Measurements from ENCODE around the gene TOX2. TPM values are rescaled to one million over a fixed set of nuclear protein-coding genes. Genes with fewer than 3 reads are reported as not detected.
"Not testable (repeated sequence)": the region's sequence is repeated elsewhere in the genome, so short reads cannot be mapped to it uniquely, and the experiment has no call there.

Gene TOX2
- polyA plus RNA-seq, 3 donors from 2014 or later, result 2.4 to 5.0 (median 2.9) TPM

DNA sequence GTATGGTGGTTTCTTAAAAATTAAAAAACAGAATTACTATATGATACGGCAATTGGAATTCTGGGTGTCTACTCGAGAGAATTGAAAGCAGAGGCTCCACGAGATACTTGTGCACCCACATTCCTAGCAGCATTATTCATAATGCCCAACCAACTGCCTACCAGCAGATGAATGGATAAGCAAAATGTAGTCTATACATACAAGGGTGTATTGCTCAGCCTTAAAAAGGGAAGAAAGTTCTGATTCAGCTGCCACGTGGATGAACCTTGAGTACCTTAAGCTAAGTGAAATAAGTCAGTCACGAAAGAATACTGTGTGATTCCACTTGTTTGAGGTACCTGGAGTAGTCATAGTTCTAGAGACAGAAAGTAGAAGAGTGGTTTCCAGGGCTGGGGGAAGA lies 130.1 kb downstream of the TOX2 start:
- not testable (repeated sequence) for H3K4me1 Mint-ChIP-seq, H3K4me3 Mint-ChIP-seq, H3K36me3 Mint-ChIP-seq, DNase-seq, H3K27ac Mint-ChIP-seq, H3K9me3 Mint-ChIP-seq
- H3K27me3 Mint-ChIP-seq (ENCODE audit: low read depth in 3 of 3), result peaks cover 5 to 10% (median 7%) of the 10 kb centered on the region in 3 donors

DNA sequence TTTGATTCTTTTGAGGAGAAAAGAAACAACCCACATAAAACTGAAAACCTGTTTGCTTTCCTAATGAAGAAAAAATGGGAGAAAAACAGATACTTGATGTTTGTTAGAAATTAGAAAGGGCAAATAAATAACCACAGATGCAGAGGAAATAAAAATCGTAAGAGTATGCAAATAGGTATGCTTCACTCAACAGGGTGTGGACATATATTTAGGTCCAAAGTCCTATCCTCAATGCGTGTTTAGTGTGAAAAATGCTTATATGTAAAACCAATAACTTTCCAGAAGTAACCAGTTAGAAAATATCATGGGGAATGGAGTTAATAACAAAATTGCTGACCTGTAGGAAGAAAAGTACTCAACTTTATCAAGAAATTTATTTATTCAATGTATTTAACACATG lies 135.7 kb downstream of the TOX2 start:
- H3K4me3 Mint-ChIP-seq, result no peak overlapping the region
- peaks cover 4 to 15% (median 8%) of the 10 kb centered on the region in 3 donors for H3K27me3 Mint-ChIP-seq (ENCODE audit: low read depth in 3 of 3)
- H3K27ac Mint-ChIP-seq, result no peak overlapping the region
- peaks cover 0 to 3% (median 0%) of the 10 kb centered on the region in 3 donors for H3K36me3 Mint-ChIP-seq
- H3K9me3 Mint-ChIP-seq, result no peaks in the 10 kb centered on the region
- no peak for DNase-seq
- H3K4me1 Mint-ChIP-seq, result no peaks in the 10 kb centered on the region

DNA sequence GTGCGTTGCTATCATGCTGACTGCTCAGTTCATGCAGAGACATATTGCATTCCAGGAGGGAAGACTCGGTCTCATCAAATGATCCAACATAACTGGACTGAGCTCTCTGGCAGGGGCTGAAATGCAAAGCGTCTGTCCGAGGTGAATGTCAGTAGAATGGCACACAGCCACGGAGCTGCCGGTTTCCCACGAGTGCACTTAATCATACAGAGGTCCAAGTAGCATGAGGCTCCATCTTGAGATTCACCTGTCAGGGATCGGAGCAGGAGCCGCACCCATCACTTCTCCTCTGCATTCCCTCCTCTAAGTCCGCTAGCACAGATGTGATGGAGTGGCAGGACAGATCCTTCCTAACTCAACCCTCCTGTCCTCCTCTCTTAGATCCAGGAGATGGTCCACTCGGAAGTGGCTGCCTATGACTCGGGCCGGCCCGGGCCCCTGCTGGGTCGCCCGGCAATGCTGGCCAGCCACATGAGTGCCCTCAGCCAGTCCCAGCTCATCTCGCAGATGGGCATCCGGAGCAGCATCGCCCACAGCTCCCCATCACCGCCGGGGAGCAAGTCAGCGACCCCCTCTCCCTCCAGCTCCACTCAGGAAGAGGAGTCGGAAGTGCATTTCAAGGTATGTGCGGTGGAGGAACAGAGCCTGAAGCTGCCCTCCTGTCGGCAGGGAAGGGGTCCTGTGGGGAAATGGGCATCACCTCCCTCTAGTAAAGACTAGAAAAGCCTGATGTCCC lies 136.4 kb downstream of the TOX2 start:
- H3K4me1 Mint-ChIP-seq, result no peaks in the 10 kb centered on the region
- H3K9me3 Mint-ChIP-seq, result no peaks in the 10 kb centered on the region
- no peak overlapping the region for H3K27ac Mint-ChIP-seq
- H3K27me3 Mint-ChIP-seq (ENCODE audit: low read depth in 3 of 3), result peaks cover 4 to 15% (median 8%) of the 10 kb centered on the region in 3 donors
- peaks cover 0 to 3% (median 0%) of the 10 kb centered on the region in 3 donors for H3K36me3 Mint-ChIP-seq
- no peak for DNase-seq
- no peak overlapping the region for H3K4me3 Mint-ChIP-seq

DNA sequence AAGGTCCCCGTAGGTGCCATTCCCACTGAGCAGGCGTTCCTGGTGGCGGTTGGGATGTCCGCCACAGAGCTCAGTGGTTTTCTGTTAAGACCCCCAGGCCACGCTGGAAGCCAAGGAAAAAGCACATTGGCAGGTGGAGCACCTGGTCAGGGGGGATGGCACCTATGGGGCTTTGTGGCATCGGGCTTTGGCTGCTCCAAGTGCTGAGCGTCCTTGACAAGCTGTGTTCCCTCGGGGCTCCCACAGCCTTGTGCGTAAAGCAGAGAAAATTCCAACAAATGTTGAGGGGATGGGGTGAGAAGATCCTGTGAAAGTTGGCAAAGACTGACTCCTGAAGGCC lies 137.0 kb downstream of the TOX2 start:
- DNase-seq, result no peak
- Mint-ChIP-seq H3K36me3 (peaks cover 0 to 3% (median 0%) of the 10 kb centered on the region in 3 donors), H3K4me3 (no peak overlapping the region), H3K27me3 (ENCODE audit: low read depth in 3 of 3) (peaks cover 4 to 15% (median 8%) of the 10 kb centered on the region in 3 donors), H3K9me3 (no peaks in the 10 kb centered on the region), H3K27ac (no peak overlapping the region), H3K4me1 (no peaks in the 10 kb centered on the region)

DNA sequence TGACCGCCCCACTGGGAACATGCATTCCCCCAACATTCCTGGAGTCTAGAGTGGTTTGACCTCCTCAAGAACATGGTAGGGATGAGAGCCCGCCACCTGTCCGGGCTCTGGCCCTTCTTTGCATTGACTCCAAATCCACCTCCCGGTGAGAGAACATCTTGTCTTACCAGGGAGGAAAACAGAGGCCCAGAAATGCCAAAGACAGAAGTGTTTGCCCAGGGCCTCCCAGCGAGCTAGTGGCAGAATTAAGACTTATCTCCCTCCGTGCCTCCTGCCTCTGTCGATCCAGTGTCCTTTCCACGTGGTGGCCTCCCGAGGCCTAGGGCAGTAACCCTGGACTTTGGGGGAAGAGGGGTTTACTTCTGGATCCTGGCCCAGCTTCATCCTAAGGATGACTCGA lies 137.5 kb downstream of the TOX2 start:
- Mint-ChIP-seq H3K36me3 (peaks cover 0 to 1% (median 0%) of the 10 kb centered on the region in 3 donors), H3K4me3 (no peak overlapping the region), H3K27me3 (ENCODE audit: low read depth in 3 of 3) (peaks cover 4 to 15% (median 6%) of the 10 kb centered on the region in 3 donors), H3K4me1 (no peaks in the 10 kb centered on the region), H3K9me3 (no peaks in the 10 kb centered on the region), H3K27ac (no peak overlapping the region)
- no peak for DNase-seq

DNA sequence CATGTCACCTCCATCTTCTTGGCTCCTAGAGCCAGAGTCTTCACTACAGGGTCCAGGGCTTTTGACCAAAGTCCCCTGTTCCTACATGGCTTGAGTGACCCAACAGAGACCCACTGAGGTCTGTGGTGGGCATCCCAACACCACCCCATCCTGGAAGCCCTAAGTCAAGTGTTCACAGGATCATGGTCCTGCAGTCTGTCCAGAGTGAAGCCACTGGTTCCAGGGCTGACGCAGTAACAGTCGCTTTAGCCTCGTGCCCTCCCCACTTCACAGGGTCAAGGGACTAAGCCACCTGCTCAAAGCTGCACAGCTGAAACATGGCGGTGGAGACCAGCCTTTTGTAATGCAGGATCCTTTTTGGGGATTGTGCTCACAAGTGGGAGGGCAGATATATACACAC lies 138.4 kb downstream of the TOX2 start:
- DNase-seq, result no peak
- Mint-ChIP-seq H3K4me3 (no peak overlapping the region), H3K9me3 (no peaks in the 10 kb centered on the region), H3K27ac (no peak overlapping the region), H3K27me3 (ENCODE audit: low read depth in 3 of 3) (peaks cover 4 to 15% (median 5%) of the 10 kb centered on the region in 3 donors), H3K4me1 (no peaks in the 10 kb centered on the region), H3K36me3 (no peaks in the 10 kb centered on the region)

DNA sequence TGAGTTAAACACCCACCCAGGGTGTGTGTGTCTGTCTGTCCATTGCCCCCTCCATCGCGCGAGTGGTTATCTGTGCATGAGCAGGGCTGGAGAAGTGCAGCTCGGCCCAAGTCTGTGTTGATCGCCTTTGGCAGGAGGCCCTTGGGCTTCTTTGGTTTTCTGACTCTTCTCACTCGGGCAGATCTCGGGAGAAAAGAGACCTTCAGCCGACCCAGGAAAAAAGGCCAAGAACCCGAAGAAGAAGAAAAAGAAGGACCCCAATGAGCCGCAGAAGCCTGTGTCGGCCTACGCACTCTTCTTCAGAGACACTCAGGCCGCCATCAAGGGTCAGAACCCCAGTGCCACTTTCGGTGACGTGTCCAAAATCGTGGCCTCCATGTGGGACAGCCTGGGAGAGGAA lies 139.5 kb downstream of the TOX2 start:
- H3K36me3 Mint-ChIP-seq, result peaks cover 0 to 4% (median 3%) of the 10 kb centered on the region in 3 donors
- H3K4me1 Mint-ChIP-seq, result no peaks in the 10 kb centered on the region
- H3K4me3 Mint-ChIP-seq, result no peak overlapping the region
- H3K27ac Mint-ChIP-seq, result no peak overlapping the region
- no peaks in the 10 kb centered on the region for H3K9me3 Mint-ChIP-seq
- DNase-seq, result no peak
- H3K27me3 Mint-ChIP-seq (ENCODE audit: low read depth in 3 of 3), result peaks cover 4 to 15% (median 7%) of the 10 kb centered on the region in 3 donors

DNA sequence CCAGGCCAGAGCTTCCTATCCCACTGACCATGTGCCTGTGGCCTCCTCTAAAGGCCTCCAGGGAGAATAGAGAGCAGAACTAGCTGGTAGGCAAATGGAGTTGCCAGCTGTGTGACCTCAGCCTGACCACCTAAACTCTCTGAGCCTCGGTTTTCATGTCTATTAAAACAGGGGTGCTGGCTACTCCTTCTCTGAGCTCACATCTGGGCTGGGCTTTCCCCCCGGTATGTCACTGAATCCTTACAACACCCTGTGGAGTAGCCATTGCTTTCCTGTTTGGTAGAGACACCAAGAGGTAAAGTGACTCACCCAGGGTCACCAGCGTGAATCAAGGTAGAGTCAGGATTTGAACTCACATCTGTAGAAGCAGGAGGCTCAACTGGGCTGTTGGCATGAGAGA lies 140.2 kb downstream of the TOX2 start:
- Mint-ChIP-seq H3K4me1 (no peaks in the 10 kb centered on the region), H3K9me3 (no peaks in the 10 kb centered on the region), H3K36me3 (peaks cover 0 to 4% (median 3%) of the 10 kb centered on the region in 3 donors), H3K27me3 (ENCODE audit: low read depth in 3 of 3) (peaks cover 4 to 10% (median 7%) of the 10 kb centered on the region in 3 donors), H3K4me3 (no peak overlapping the region), H3K27ac (peak overlapping the region in 1 of 6 donors; percentile 6)
- no peak for DNase-seq

DNA sequence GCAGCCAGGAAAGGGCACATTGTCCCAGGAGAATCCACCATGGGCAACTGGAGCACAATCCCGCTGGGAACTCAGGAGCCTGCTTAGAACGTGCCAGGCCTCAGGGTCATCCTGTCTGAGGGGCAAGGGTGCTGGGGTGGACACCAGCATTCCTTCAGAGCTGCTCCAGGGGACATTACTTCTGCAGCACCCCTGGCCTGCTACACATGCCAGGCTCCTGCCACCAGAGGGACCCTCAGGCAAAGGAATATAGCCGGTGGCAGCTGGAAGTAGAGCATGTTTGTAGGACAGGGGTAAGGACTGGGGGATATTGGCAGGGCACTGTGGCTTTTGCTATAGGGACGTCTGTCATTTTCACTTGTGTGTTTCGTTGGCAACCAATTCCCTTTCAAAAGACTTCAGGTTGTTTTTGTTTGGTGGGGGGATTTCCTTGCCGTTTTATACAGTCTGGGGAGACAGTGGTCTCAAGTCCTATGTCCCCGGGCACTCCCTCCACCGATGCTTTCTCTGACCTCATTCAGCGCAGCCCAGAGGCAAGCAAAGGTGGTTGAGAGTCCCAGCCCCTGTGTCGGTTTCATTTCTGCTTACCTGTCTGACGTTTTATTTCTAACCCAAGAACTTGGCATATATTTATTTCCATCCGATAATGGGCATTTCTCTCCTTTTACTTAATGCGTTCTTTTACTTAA lies 141.5 kb downstream of the TOX2 start:
- Mint-ChIP-seq H3K4me3 (no peak overlapping the region), H3K27me3 (ENCODE audit: low read depth in 3 of 3) (peaks cover 5 to 7% (median 5%) of the 10 kb centered on the region in 3 donors), H3K4me1 (no peaks in the 10 kb centered on the region), H3K36me3 (peaks cover 0 to 4% (median 3%) of the 10 kb centered on the region in 3 donors), H3K27ac (no peak overlapping the region), H3K9me3 (no peaks in the 10 kb centered on the region)
- DNase-seq, result peak; percentile 33 to 54 (median 42)

DNA sequence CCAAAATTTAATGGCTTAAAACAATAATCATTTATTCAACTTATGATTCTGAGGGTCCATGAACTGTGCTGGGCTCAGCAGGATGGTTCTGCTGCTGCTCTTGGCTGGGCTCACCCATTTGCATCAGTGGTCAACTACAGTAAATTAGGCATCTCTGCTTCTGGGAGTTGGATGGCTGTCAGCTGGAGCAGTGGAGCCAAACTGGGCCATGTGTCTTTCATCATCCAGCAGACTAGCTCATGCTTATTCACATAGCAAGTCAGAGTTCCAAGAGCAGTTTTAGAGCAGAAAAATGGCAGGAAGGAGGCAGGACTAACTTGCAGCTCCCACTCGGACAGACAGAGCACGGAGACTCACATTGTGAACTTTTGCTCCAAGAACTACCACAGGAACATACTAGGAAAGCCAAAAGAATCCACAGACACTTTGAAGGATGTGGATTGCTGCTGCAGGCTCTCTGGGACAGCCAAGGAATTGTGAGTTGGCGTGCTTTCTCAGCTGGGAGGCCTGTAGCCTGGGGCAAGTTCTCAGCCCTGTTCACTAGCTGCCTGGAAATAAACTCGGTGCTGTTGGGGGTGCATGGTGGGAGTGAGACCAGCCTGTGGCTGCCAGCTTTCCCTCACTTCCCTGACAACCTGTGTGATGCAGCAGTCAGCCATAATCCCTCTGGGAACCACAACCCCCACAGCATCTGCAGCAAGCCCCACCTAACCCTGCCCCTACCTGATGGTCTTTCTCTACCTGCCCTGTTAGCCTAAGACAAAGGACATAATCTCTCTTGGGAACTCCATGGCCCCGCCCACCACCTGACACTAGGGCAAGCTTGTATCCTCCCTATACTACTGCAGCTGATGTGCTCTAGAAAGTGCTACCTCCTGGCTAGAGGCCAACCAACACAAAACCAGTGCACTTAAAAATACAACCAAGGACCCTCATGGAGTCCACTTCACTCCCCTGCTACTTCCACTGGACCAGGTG lies 143.3 kb downstream of the TOX2 start:
- H3K4me1 Mint-ChIP-seq, result no peaks in the 10 kb centered on the region
- H3K9me3 Mint-ChIP-seq, result no peaks in the 10 kb centered on the region
- peaks cover 0 to 4% (median 3%) of the 10 kb centered on the region in 3 donors for H3K36me3 Mint-ChIP-seq
- no peak overlapping the region for H3K27ac Mint-ChIP-seq
- no peak overlapping the region for H3K4me3 Mint-ChIP-seq
- peaks cover 0 to 6% (median 5%) of the 10 kb centered on the region in 3 donors for H3K27me3 Mint-ChIP-seq (ENCODE audit: low read depth in 3 of 3)
- no peak for DNase-seq

DNA sequence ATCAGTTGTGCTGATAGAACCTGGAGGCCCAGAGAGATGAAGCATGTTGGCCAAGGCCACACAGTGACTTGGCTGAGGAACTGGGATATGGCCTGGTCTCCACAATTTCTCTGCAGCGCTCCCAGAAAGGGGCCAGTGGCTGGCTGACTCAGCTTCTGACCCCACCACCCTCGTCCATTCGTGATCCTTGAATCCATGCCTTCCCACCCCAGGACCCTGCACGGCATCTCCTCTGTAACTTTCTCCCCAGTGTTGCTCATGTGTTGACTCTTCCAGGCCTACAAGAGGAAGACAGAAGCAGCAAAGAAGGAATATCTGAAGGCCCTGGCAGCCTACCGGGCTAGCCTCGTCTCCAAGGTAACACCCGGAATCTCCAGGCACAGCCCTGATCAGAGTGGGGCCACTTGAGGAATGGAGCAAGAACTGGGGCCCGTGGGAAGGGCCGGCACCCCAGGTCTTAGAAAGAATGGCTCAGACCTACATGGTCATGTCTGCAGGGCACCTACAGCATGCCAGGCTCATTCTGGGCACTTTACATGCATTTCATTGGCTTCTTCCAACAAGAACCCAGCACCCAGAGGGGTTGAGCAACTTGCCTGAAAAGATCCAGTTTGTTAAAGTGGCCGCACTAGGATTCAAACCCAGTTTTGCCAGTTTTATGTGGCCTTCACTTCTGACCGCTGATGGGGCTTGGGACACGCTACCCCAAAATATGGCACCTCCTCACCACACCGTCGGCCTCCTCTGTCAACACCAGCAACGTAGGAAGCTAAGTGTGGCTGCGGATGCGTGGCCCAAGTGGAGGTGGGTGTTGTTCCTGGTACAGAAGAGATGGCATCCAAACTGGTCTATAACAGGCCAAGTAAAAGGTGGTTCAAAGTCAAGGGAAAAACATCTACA lies 150.1 kb downstream of the TOX2 start:
- DNase-seq, result no peak
- H3K4me3 Mint-ChIP-seq, result no peak overlapping the region
- no peaks in the 10 kb centered on the region for H3K9me3 Mint-ChIP-seq
- H3K36me3 Mint-ChIP-seq, result no peaks in the 10 kb centered on the region
- H3K4me1 Mint-ChIP-seq, result peaks cover 15 to 20% of the 10 kb centered on the region in 2 donors
- H3K27ac Mint-ChIP-seq, result peak overlapping the region in 2 of 6 donors; percentile 28 to 37
- H3K27me3 Mint-ChIP-seq (ENCODE audit: low read depth in 3 of 3), result peaks cover 17 to 25% (median 19%) of the 10 kb centered on the region in 3 donors

DNA sequence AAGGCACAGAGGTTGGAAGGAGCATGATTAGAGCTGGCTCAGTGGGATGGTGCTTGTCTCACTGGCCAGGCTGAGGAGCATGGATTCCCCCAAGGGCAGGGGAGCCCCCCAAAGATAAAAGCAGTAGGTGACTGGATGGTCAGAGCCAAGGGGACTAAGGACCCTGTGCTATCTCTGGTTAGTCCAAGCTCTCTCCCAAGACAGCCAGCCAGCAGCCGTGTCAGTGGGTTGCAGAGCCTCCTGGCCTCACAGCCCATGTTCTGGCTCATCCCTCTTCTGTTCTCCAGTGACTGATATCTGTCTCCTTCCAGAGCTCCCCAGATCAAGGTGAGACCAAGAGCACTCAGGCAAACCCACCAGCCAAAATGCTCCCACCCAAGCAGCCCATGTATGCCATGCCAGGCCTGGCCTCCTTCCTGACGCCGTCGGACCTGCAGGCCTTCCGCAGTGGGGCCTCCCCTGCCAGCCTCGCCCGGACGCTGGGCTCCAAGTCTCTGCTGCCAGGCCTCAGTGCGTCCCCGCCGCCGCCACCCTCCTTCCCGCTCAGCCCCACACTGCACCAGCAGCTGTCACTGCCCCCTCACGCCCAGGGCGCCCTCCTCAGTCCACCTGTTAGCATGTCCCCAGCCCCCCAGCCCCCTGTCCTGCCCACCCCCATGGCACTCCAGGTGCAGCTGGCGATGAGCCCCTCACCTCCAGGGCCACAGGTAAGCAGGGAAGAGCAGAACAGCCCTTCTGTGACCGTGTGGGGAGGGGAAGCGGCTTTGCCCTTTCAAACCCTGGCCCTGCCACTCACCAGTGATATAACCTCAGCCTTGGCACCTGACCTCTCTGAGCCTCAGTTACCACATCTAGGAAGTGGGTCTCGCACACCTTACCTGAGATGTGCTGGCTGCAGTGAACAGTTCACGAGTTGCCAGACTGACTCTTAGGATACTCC lies 151.0 kb downstream of the TOX2 start:
- no peak overlapping the region for H3K4me3 Mint-ChIP-seq
- peaks cover 25 to 33% (median 27%) of the 10 kb centered on the region in 3 donors for H3K27me3 Mint-ChIP-seq (ENCODE audit: low read depth in 3 of 3)
- H3K36me3 Mint-ChIP-seq, result no peaks in the 10 kb centered on the region
- peak overlapping the region in 3 of 6 donors; percentile 28 to 37 (median 29) for H3K27ac Mint-ChIP-seq
- peaks cover 24 to 29% of the 10 kb centered on the region in 2 donors for H3K4me1 Mint-ChIP-seq
- no peaks in the 10 kb centered on the region for H3K9me3 Mint-ChIP-seq
- no peak for DNase-seq
